Mesodermal cell (in vitro differentiated cells): Measurements from ENCODE around the gene LMO4.

Experiments used
- H3K27ac ChIP-seq: 2 replicates; pipeline ENCODE4 v1.7.0; 2013; ENCODE audit warnings: mild to moderate bottlenecking, low read depth, low read length, moderate library complexity; ENCODE audit not compliant: severe bottlenecking
- H3K36me3 ChIP-seq: 2 replicates; pipeline ENCODE4 v1.7.1; 2013; ENCODE audit warnings: mild to moderate bottlenecking, low read length, moderate library complexity; ENCODE audit not compliant: control insufficient read depth, insufficient read depth
- H3K4me1 ChIP-seq: one replicate; pipeline ENCODE4 v1.7.1; 2013; ENCODE audit warnings: mild to moderate bottlenecking, low read length; ENCODE audit not compliant: insufficient read depth, control insufficient read depth, poor library complexity, severe bottlenecking
- H3K4me3 ChIP-seq: 2 replicates; pipeline ENCODE4 v1.7.0; 2013; ENCODE audit warnings: low read length, control low read depth, mild to moderate bottlenecking; ENCODE audit not compliant: insufficient read depth, poor library complexity, severe bottlenecking; ENCODE audit errors: extremely low read depth
- H3K9me3 ChIP-seq: 2 replicates; pipeline ENCODE4 v1.7.1; 2013; ENCODE audit warnings: mild to moderate bottlenecking, low read length, moderate library complexity; ENCODE audit not compliant: control insufficient read depth
- WGBS, 2 experiments: methylation state at CpG; one replicate each; pipeline ENCODE4 v1.1.5; 2013; ENCODE audit warnings: missing lambda C conversion rate in 2 of 2; ENCODE audit not compliant: insufficient coverage in 2 of 2; 5-methylcytosine and 5-hydroxymethylcytosine counted together

The LMO4 gene

DNA sequence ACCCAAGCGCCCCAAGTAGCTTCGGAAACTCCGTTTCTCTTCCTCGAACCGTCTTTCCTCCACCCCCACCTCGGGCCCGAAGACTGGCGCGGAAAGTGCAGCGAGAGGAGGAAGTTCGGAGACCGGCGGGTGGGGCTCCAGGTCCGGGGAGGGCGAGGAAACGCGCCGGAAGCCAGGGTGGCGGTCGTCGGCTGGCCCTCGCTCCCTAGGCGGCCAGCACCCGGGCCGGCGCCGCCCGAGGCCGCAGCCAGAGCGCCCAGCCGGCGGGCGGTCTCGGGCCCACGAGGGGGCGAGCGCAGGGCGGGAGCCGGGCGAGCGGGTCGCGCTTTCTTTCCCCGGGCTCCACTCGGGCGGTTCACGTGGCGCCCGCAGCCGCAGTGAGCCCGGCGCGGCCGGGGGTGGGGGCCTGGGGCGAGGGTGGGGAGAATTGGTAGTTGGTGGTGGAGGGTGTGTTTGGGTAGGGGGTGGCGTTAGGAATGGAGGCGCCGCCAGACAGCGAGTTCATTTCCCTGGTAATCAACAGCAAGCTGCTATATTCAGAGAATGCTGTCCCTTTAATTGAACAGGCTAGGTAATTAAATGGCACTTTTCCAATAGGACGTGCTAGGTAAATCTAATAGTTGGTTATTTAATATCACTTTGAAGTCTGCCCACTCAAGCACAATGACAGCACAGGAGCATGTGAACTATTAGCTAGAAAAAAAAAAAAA, 6.7 kb downstream of the LMO4 start:
- Histone ChIP-seq H3K4me3 (peak overlapping the region; percentile 44), H3K36me3 (peaks cover 45% of the 10 kb centered on the region), H3K9me3 (no peaks in the 10 kb centered on the region), H3K27ac (peak overlapping the region; percentile 78), H3K4me1 (peaks cover 19% of the 10 kb centered on the region)
- WGBS, 2 experiments: 0% methylated on average over 24 to 25 of the region's 60 CpGs

DNA sequence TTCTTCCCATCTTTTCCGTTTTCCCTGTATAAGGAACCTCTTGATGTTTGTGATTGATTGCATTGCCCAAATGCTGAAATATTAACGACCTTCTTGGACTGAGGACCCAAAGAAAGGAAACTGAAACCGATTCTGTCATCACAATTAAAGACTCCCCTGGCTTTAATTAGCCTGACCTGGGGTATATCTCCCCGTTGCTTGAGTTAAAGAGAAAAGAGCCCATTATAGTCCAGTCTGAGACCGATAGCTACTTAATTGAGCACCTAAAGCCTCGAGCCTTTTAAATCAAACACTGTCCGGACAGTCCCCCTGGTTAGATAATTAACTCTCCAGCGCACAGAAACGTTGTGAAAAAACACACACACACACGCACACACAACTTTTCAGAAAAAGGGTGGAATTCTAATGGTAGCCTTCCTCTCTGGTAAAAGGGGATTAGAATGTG, 8.0 kb downstream of the LMO4 start:
- H3K4me3 ChIP-seq: no peak overlapping the region
- no peak overlapping the region for H3K27ac ChIP-seq
- H3K9me3 ChIP-seq: no peaks in the 10 kb centered on the region
- peaks cover 57% of the 10 kb centered on the region for H3K36me3 ChIP-seq
- 75 to 85% methylated on average over 3 to 4 of the region's 10 CpGs for WGBS, 2 experiments
- H3K4me1 ChIP-seq: peaks cover 19% of the 10 kb centered on the region

DNA sequence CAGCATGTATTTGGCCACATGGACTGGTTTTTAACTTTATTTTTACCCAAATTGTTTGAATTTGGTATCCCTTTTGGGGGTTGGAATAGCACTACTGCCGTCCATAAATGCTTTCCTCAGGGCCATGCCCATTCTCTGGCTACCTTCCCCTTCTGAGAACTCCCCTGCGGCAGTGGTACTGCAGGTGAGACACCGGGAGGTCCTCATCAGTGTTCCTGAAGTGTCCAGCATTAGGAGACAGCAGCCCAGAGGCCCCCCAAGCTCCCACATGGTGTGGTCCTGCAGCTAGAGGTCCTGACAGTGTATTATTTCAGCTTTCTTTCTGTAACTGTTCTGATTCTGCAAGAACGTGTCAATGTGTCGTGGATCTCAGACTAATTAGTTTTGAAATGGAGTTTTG, 8.9 kb downstream of the LMO4 start:
- 88 to 92% methylated on average over 2 to 5 of the region's 5 CpGs for WGBS, 2 experiments
- no peak overlapping the region for H3K27ac ChIP-seq

DNA sequence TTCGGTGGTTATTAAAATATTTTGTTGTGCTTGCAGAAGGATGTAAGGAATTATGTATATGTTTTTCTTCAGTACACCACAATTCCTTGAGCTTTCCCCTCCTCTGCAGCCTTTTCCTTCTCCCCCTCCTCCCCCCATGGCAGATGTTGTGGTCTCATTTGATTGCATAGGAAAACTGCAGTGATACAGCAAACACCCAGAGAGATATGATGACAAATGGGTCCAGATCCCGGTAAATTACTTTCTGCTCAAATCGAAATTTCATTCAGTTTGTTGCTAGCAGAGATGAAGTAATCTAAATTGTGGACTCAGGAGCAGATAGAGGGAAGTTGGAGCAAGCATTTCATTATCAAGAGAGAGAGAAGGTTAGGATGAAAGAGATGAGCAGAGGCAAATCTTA, 9.9 kb downstream of the LMO4 start:
- Histone ChIP-seq H3K4me3 (no peak overlapping the region), H3K27ac (no peak overlapping the region), H3K9me3 (no peaks in the 10 kb centered on the region), H3K36me3 (peaks cover 68% of the 10 kb centered on the region), H3K4me1 (peaks cover 6% of the 10 kb centered on the region)
- WGBS, 2 experiments: 84 to 94% methylated on average over 2 to 3 of the region's 3 CpGs

More for the DNA sequence above, 8.9 kb downstream of the LMO4 start:
- Histone ChIP-seq H3K9me3 (no peaks in the 10 kb centered on the region), H3K4me1 (peaks cover 14% of the 10 kb centered on the region), H3K4me3 (no peak overlapping the region), H3K36me3 (peaks cover 67% of the 10 kb centered on the region)

DNA sequence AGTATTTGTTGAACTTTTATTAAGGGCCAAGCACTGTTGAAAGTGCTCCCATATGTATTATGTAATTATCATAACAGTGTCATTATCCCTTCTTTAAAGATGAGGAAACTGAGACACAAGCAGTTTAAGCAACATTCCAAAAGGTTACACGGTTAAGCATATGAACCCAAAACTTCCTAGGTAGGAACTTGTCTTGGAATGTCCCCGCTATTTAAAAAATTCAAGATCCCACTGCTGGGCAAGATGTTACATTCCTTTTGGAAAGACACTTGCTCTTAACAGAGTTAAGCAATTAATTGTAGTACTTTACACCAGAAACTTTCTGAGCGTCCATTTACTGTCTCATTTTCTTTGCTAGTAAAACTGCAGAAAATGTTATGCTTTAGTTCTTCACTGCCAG, 15.6 kb downstream of the LMO4 start:
- H3K4me3 ChIP-seq: no peak overlapping the region
- peaks cover 59% of the 10 kb centered on the region for H3K36me3 ChIP-seq
- WGBS, 2 experiments: 82 to 100% methylated on average over 2 of the region's 3 CpGs
- H3K9me3 ChIP-seq: no peaks in the 10 kb centered on the region
- no peak overlapping the region for H3K27ac ChIP-seq
- H3K4me1 ChIP-seq: peaks cover 9% of the 10 kb centered on the region

DNA sequence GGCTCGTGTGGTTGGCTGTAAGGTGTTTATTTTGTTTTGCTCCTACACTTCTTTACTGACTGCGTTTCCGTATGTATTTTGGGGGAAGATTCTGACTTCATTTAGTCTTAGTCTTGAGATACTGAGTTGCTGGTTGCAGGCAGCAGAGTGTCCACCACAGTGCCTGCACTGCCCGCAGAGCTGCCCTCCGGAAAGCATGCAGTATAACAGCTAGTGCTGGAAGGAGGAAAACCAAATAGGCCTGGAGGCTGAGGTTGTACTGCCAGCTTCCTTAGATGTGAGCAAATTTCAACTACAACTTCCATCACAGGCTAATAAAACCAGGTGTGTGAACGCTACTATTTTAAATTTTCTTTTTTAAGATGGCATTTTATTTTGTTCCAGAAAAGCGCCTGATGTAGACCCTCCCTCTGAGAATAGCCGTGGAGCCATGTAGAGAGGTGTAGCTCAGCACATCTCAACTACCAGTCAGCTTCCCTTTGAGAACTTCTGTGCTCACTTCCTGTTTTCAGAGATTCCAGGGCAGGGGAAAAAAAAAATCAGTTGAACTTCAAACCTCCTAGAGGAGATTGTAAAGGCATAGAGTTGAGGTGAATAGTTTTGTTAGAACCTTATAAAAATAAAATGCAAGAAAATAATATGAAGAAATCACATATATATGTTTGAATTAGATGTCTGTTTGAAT, 17.6 kb downstream of the LMO4 start:
- no peak overlapping the region for H3K27ac ChIP-seq
- WGBS, 2 experiments: 79 to 100% methylated on average over 1 to 3 of the region's 8 CpGs

DNA sequence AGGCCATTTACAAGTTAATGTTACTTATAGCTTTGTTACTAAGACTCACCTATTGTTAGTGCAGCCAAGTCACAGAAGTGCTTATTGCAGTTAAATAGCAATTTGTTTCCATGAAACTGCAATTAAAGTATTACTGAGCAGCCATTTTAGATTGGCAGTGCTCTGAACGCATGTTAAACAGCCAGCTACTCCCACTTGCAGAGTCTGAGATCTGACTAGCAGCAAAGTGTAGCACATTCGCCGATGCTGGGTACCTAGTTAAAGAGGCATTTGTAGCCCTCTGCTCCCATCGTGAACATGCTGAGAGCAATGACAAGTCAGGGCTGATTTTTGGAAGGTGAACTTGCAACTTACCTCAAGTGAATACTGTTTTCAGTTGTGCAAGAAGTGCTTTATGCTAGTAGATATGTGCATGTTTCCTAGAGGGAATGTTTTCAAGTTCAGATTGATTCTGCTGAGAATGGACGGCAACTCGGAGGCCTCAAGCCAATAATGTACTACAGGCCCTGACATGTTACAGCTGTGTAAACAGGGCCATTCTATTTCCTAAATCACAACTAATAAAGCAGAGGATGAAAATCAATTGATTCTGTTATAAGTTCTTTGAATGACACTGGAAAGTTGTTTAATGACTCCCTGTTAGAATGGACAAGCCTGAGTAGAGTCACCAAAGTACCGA, 19.8 kb downstream of the LMO4 start:
- Histone ChIP-seq H3K27ac (no peak overlapping the region), H3K4me1 (peaks cover 9% of the 10 kb centered on the region), H3K9me3 (no peaks in the 10 kb centered on the region), H3K4me3 (no peak overlapping the region), H3K36me3 (peaks cover 18% of the 10 kb centered on the region)
- 86 to 97% methylated on average over 4 to 5 of the region's 7 CpGs for WGBS, 2 experiments

More for the DNA sequence above, 17.6 kb downstream of the LMO4 start:
- peaks cover 40% of the 10 kb centered on the region for H3K36me3 ChIP-seq
- no peak overlapping the region for H3K4me3 ChIP-seq
- peaks cover 9% of the 10 kb centered on the region for H3K4me1 ChIP-seq
- H3K9me3 ChIP-seq: no peaks in the 10 kb centered on the region

DNA sequence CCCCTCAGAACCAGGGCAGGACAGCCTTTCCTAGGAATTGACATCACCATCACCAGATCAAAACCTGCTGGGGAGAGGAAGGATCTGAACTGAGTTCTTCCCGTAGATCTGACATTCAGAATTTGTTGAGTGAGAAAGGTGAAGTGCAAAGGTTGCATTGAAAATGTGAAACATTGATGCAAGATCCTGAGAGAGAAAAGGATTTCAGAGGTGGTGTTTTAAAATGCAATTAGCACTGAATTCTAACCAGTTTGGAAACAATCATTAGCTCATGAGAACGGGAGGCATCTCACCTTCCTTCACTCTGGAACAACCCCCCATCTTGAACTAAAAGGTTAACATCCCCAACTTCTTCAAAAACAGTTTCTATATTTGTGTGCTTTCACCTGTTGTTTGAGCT, 20.4 kb downstream of the LMO4 start:
- no peak overlapping the region for H3K27ac ChIP-seq
- peaks cover 8% of the 10 kb centered on the region for H3K4me1 ChIP-seq
- WGBS, 2 experiments: 89 to 100% methylated on average over 1 of the region's 2 CpGs
- H3K9me3 ChIP-seq: no peaks in the 10 kb centered on the region
- H3K4me3 ChIP-seq: no peak overlapping the region
- H3K36me3 ChIP-seq: peaks cover 13% of the 10 kb centered on the region

DNA sequence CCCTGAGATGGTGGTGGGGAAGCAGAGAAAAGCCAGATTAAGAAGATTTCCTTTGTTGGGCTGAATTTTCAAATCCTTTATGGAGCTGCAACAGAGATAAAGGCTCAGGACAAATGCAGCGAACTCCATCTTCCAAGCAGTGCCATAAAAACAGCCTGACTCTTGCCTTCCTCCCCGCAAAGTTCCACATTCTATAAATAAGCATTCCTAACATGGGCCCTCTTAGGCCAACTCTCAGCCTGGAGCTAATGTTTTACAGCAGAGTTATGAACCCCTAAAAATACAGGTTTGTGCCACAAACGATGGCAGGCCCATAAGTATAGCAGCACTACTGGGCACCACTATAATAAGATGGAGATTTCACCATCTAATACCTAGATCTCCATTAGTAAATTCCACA, 27.2 kb downstream of the LMO4 start:
- Histone ChIP-seq H3K4me3 (no peak overlapping the region), H3K36me3 (no peaks in the 10 kb centered on the region), H3K4me1 (no peaks in the 10 kb centered on the region), H3K27ac (no peak overlapping the region), H3K9me3 (no peaks in the 10 kb centered on the region)
- WGBS, 2 experiments: 88 to 100% methylated on average over 2 to 3 of the region's 3 CpGs

DNA sequence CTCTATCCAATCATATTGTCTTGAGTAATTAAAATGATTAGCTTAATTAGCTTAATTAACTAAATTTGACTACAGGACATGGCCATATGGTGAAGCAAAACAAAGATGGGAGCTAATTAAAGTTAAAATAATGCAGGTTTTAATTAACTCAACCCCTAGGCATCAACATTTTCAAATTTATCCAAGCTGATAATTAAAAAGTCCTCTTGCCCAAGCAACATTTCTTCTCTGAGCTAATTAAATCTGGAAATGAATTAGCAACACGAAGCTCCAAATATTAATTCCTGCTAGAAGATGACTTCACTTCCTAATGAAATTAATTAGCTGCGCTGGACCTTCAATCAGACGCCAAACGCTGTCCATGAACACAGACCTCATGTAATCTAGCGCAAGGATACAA, 27.9 kb downstream of the LMO4 start:
- Histone ChIP-seq H3K4me3 (no peak overlapping the region), H3K9me3 (no peaks in the 10 kb centered on the region), H3K27ac (no peak overlapping the region), H3K4me1 (no peaks in the 10 kb centered on the region), H3K36me3 (no peaks in the 10 kb centered on the region)
- WGBS, 2 experiments: 86 to 98% methylated on average over 5 of the region's 5 CpGs
